Neuronal stem cell (in vitro differentiated cells): Measurements from ENCODE around the gene FZD7.
A peak's percentile ranks its signal among the peaks of the same experiment; 100 is the strongest.

Source experiments
- DNase-seq: peaks from one replicate; pipeline ENCODE4 v3.0.0-alpha.2; 2013; ENCODE audit warnings: low spot score
- H2AFZ ChIP-seq: one replicate; pipeline ENCODE4 v1.6.1; 2013; ENCODE audit warnings: mild to moderate bottlenecking, low read length, inconsistent platforms
- H2AK5ac ChIP-seq: 2 replicates; pipeline ENCODE4 v1.6.1; 2013; ENCODE audit warnings: low read depth, mild to moderate bottlenecking, inconsistent platforms, low read length, moderate library complexity, mixed read lengths
- H2BK120ac ChIP-seq: 2 replicates; pipeline ENCODE4 v1.6.1; 2013; ENCODE audit warnings: low read depth, mild to moderate bottlenecking, inconsistent platforms, low read length, moderate library complexity, mixed read lengths
- H2BK12ac ChIP-seq: one replicate; pipeline ENCODE4 v1.6.1; 2013; ENCODE audit warnings: low read length, inconsistent platforms
- H2BK15ac ChIP-seq: 2 replicates; pipeline ENCODE4 v1.6.1; 2013; ENCODE audit warnings: mild to moderate bottlenecking, low read length, inconsistent platforms, mixed read lengths
- H2BK5ac ChIP-seq: one replicate; pipeline ENCODE4 v1.6.1; 2013; ENCODE audit warnings: inconsistent platforms, mild to moderate bottlenecking, low read length, moderate library complexity
- H3K14ac ChIP-seq: one replicate; pipeline ENCODE4 v1.6.1; 2013; ENCODE audit warnings: low read length, inconsistent platforms
- H3K18ac ChIP-seq: 2 replicates; pipeline ENCODE4 v1.6.1; 2013; ENCODE audit warnings: low read length, inconsistent platforms
- H3K23ac ChIP-seq: 2 replicates; pipeline ENCODE4 v1.6.1; 2013; ENCODE audit warnings: low read depth, mild to moderate bottlenecking, mixed read lengths, low read length, inconsistent platforms; ENCODE audit not compliant: poor library complexity
- H3K27ac ChIP-seq: replicated peaks from 3 replicates; pipeline ENCODE4 v1.5.1; 2013; ENCODE audit warnings: low read length, inconsistent platforms
- H3K27me3 ChIP-seq, 3 experiments: 2 replicates each; pipeline ENCODE4 v1.6.1; 2013; ENCODE audit warnings: low read length in 3 of 3, mild to moderate bottlenecking in 2 of 3, inconsistent platforms in 1 of 3, low read depth in 1 of 3, mixed read lengths in 1 of 3, moderate library complexity in 1 of 3; ENCODE audit not compliant: control insufficient read depth in 3 of 3, insufficient read depth in 3 of 3
- H3K36me3 ChIP-seq, 2 donors: replicated peaks in 1 of 2; 2 replicates each; pipeline ENCODE4 v1.6.1; 2013; ENCODE audit warnings: low read length in 2 of 2; ENCODE audit not compliant: control insufficient read depth in 2 of 2, insufficient read depth in 2 of 2
- H3K4ac ChIP-seq: 2 replicates; pipeline ENCODE4 v1.6.1; 2013; ENCODE audit warnings: inconsistent platforms, mild to moderate bottlenecking, low read length, moderate library complexity
- H3K4me1 ChIP-seq, 2 donors: 1 replicate in 1 of 2; 2 replicates in 1 of 2; pipeline ENCODE4 v1.6.1; 2013; ENCODE audit warnings: low read length in 2 of 2, low read depth in 1 of 2; ENCODE audit not compliant: control insufficient read depth in 2 of 2, insufficient read depth in 1 of 2
- H3K4me2 ChIP-seq: one replicate; pipeline ENCODE4 v1.6.1; 2013; ENCODE audit warnings: mild to moderate bottlenecking, low read length, inconsistent platforms; ENCODE audit not compliant: insufficient read depth, poor library complexity, severe bottlenecking
- H3K4me3 ChIP-seq, 2 donors: 2 replicates each; pipeline ENCODE4 v1.5.1; 2013; ENCODE audit warnings: low read length in 2 of 2, mild to moderate bottlenecking in 2 of 2, inconsistent platforms in 1 of 2, moderate library complexity in 1 of 2
- H3K79me1 ChIP-seq: one replicate; pipeline ENCODE4 v1.6.1; 2013; ENCODE audit warnings: low read depth, mild to moderate bottlenecking, inconsistent platforms, low read length, moderate library complexity
- H3K9ac ChIP-seq: one replicate; pipeline ENCODE4 v1.6.1; 2013; ENCODE audit warnings: mild to moderate bottlenecking, low read depth, low read length, inconsistent platforms; ENCODE audit not compliant: poor library complexity
- H3K9me3 ChIP-seq, 2 donors: replicated peaks in 1 of 2; 2 replicates each; pipeline versions ENCODE3 to v1.6.1; 2013; ENCODE audit warnings: low read length in 2 of 2, mild to moderate bottlenecking in 2 of 2, inconsistent platforms in 1 of 2, low read depth in 1 of 2, mixed read lengths in 1 of 2, moderate library complexity in 1 of 2; ENCODE audit not compliant: control insufficient read depth in 2 of 2, insufficient read depth in 1 of 2
- H4K8ac ChIP-seq: one replicate; pipeline ENCODE4 v1.6.1; 2013; ENCODE audit warnings: low read depth, mild to moderate bottlenecking, inconsistent platforms, low read length, moderate library complexity
- H4K91ac ChIP-seq: one replicate; pipeline ENCODE4 v1.6.1; 2013; ENCODE audit warnings: low read length, low read depth, mild to moderate bottlenecking, inconsistent platforms; ENCODE audit not compliant: poor library complexity
- WGBS, 2 donors: extraction: QIAGEN DNeasy Blood & Tissue Kit; methylation state at CpG; one replicate each; pipeline ENCODE4 v1.1.7; 2013; ENCODE audit warnings: missing lambda C conversion rate in 2 of 2, mixed read lengths in 1 of 2; ENCODE audit not compliant: insufficient read length in 2 of 2, insufficient replicate concordance in 1 of 2; ENCODE audit errors: extremely low coverage in 2 of 2; 5-methylcytosine and 5-hydroxymethylcytosine counted together

The FZD7 gene

DNA sequence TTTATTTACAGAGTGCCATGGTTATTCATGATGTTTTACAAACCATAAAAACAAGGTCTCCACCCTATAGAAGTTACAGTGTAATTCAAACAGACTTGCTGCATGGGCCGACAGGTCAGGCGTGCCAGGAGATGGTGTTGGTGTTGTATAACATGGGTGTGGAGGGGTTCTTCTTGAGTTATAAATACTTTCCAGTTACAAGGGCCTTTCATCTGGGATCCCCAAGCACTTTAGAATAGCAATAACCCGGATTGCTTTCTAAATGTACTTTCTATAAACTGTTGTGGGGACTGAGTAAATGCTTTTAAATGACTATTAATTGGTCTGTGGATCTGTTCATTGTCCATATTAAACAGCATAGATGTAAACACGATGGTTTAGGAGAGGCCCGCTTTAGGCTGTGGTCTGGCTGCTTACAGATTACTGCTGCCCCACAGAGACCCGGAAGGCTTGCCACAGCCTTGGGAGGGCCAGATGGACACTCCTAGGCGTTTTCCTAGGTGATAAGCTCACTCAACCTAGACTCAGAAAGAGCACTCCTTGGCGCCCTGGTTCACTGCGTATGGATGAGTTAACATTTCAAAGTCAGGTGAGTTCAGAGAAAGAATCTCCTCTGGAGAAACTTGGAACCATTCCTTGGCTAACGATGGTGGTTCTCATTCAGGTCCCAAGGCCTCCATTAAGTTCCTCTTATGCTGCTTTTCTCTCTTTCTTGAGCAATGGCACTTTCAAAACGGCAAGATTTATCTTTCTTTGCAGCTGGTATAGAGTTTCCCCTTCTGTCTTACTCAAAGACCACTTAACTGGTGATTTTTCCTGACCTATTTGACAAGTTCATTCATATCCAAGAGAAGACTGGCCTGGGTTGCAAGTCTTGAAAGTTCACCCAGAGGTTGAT, 35.8 kb downstream of the FZD7 start:
- Histone ChIP-seq H2BK12ac (no peak overlapping the region), H3K23ac (no peak overlapping the region), H2BK5ac (no peak overlapping the region), H4K8ac (no peak overlapping the region), H3K9me3 (no peaks in the 10 kb centered on the region), H2BK15ac (no peak overlapping the region), H3K4me2 (no peak overlapping the region), H3K79me1 (no peaks in the 10 kb centered on the region), H2BK120ac (no peak overlapping the region), H2AK5ac (no peak overlapping the region), H2AFZ (no peak overlapping the region), H3K14ac (no peak overlapping the region), H3K27me3 (no peaks in the 10 kb centered on the region), H3K4ac (no peak overlapping the region), H3K4me3 (no peak overlapping the region), H3K27ac (no peak overlapping the region), H3K9ac (no peak overlapping the region), H3K36me3 (no peaks in the 10 kb centered on the region), H3K4me1 (peaks cover 13 to 24% of the 10 kb centered on the region in 2 donors), H4K91ac (no peak overlapping the region), H3K18ac (no peak overlapping the region)
- whole genome bisulfite sequencing, 2 donors: no CpG with 5 or more reads among the region's 11 CpGs
- DNase-seq: no peak

DNA sequence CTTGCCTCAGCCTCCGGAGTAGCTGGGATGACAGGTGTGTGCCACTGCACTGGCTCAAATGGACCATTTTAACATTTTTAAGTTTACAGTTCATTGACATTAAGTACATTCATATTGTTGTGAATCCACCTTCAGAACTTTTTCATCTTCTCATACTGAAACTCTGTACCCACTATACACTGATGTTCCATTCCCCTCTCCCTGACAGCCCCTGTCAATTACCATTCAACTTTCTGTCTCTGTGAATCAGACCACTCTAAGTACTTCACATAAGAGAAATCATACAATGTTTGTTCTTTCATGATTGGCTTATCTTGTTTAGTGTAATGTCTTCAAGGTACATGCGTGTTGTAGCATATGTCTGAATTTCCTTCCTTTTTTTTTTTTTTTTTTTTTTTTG, 37.5 kb downstream of the FZD7 start:
- Histone ChIP-seq H3K4ac (no peak overlapping the region), H2BK15ac (no peak overlapping the region), H3K9ac (no peak overlapping the region), H3K27ac (no peak overlapping the region), H3K4me2 (no peak overlapping the region), H3K4me1 (peaks cover 7 to 15% of the 10 kb centered on the region in 2 donors), H3K14ac (no peak overlapping the region), H4K8ac (no peak overlapping the region), H3K18ac (no peak overlapping the region), H3K4me3 (no peak overlapping the region), H2BK12ac (no peak overlapping the region), H2BK120ac (no peak overlapping the region), H2BK5ac (no peak overlapping the region), H3K36me3 (no peaks in the 10 kb centered on the region), H3K23ac (no peak overlapping the region), H3K27me3 (no peaks in the 10 kb centered on the region), H2AFZ (no peak overlapping the region), H2AK5ac (no peak overlapping the region), H4K91ac (no peak overlapping the region), H3K9me3 (no peaks in the 10 kb centered on the region), H3K79me1 (no peaks in the 10 kb centered on the region)
- DNase-seq: no peak
- no CpG with 5 or more reads among the region's 2 CpGs for WGBS, 2 donors

DNA sequence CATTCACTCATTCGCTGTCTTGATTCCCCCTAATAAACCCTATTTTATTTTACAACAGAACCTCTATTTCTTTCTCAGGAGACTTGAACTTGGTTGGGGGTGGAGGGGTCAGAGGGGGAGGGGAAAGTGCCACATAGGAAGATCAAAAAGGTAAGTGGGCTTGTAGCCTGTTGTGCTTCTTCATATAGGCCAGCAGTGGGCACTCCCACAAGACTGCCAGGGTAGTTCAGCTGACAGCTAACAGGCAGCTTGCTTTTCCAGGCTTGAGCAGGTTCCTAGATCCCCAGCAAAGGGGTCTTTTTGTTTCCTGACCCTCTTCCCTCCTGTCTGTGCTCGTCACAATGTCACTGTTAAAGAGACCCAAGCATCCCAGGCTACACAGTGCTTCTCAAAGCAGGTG, 38.6 kb downstream of the FZD7 start:
- Histone ChIP-seq H3K27me3 (no peaks in the 10 kb centered on the region), H2BK120ac (no peak overlapping the region), H2BK5ac (no peak overlapping the region), H3K79me1 (no peaks in the 10 kb centered on the region), H3K23ac (no peak overlapping the region), H4K8ac (no peak overlapping the region), H2BK15ac (peak overlapping the region; percentile 22), H3K4ac (no peak overlapping the region), H3K27ac (no peak overlapping the region), H4K91ac (no peak overlapping the region), H3K9ac (no peak overlapping the region), H3K4me3 (no peak overlapping the region), H3K36me3 (no peaks in the 10 kb centered on the region), H3K18ac (no peak overlapping the region), H2AK5ac (no peak overlapping the region), H3K4me1 (peaks cover 7 to 15% of the 10 kb centered on the region in 2 donors), H3K4me2 (no peak overlapping the region), H3K9me3 (no peaks in the 10 kb centered on the region), H2AFZ (no peak overlapping the region), H2BK12ac (no peak overlapping the region), H3K14ac (no peak overlapping the region)
- no CpG with 5 or more reads among the region's 2 CpGs for WGBS, 2 donors
- DNase-seq: no peak

DNA sequence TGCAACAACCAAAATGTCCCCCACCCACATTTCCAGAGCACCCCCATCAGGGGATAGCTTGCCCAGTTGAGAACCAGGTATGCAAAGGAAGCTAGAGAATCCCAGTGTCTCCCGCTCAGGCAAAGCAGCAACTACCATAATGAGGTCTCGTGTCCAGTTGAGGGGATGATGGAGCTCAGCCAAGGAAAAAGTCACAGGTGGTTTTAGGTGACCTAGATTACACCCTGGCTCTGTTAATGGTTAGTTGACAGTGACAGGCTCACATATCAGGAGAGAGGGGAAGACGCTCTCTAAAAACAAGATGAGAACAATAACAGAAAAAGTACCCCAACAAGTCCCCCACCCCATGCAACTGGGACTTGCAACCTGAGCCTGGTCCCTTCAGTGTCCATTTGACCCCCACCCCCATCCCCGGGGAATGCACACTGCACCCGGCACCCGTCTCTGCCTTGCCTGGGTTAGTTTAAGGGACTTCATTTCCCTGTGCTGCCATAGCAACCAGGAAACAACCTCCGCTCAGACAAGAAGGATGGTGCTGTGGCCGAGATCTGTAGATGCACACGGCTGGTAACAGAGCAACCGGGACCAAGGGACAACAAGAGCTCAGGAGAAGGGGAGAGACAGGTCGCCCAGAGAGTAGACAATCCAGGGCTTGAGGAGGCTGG, 39.2 kb downstream of the FZD7 start, which contains the start of gene KIAA2012:
Gene KIAA2012, plus strand, starts transcription at position 519 of the 665 bp plus-strand sequence. CDS start 373 bp downstream, outside the sequence.
- Histone ChIP-seq H3K4me1 (peaks cover 7 to 15% of the 10 kb centered on the region in 2 donors), H3K23ac (no peak within 1 kb of the TSS), H2BK15ac (peak within 1 kb of the TSS; percentile 22), H2BK120ac (no peak within 1 kb of the TSS), H3K79me1 (no peaks in the 10 kb centered on the region), H3K9me3 (no peaks in the 10 kb centered on the region), H3K36me3 (no peaks in the 10 kb centered on the region), H3K27ac (no peak within 1 kb of the TSS), H3K14ac (no peak within 1 kb of the TSS), H2BK5ac (no peak within 1 kb of the TSS), H3K4me3 (no peak within 1 kb of the TSS), H2AFZ (peak within 1 kb of the TSS; percentile 68), H3K4me2 (no peak within 1 kb of the TSS), H4K91ac (no peak within 1 kb of the TSS), H3K9ac (no peak within 1 kb of the TSS), H2AK5ac (no peak within 1 kb of the TSS), H4K8ac (no peak within 1 kb of the TSS), H3K4ac (no peak within 1 kb of the TSS), H2BK12ac (no peak within 1 kb of the TSS), H3K18ac (no peak within 1 kb of the TSS), H3K27me3 (no peaks in the 10 kb centered on the region)
- no peak for DNase-seq
- WGBS, 2 donors: no CpG with 5 or more reads among the region's 11 CpGs
